Measurements from ENCODE around the gene NOP9. TPM values are rescaled to one million over a fixed set of nuclear protein-coding genes. Genes with fewer than 3 reads are reported as not detected.

Gene NOP9
- total and polyA plus RNA-seq, 7 donors: 7.8 to 29.0 (median 14.6) TPM

- intact Hi-C loops (cut with DNase I): no loop called here
- no peak for DNase-seq
- Histone ChIP-seq H3K4me1 (peaks cover 0 to under 1% (median 0%) of the 10 kb centered on the region in 4 donors), H3K27ac (no peak overlapping the region), H3K36me3 (no peaks in the 10 kb centered on the region), H3K9me3 (no peaks in the 10 kb centered on the region), H3K4me3 (no peak overlapping the region), H3K27me3 (peaks cover 0 to 14% (median 0%) of the 10 kb centered on the region in 3 donors)
- TF ChIP-seq EP300 (IDR thresholded peaks at IDR 0.05) (no peak), POLR2AphosphoS5 (IDR thresholded peaks at IDR 0.05) (no peak), CTCF (IDR thresholded peaks at IDR 0.05) (no peak), POLR2A (IDR thresholded peaks at IDR 0.05) (no peak)
- 59 to 75% methylated on average over 7 of the region's 7 CpGs for WGBS, 2 donors
Observed at GRCh38 chr14:24343795-24344660, 44.4 kb downstream of the NOP9 start.

- TF ChIP-seq POLR2A (IDR thresholded peaks at IDR 0.05) (no peak), CTCF (IDR thresholded peaks at IDR 0.05) (no peak), EP300 (IDR thresholded peaks at IDR 0.05) (no peak), POLR2AphosphoS5 (IDR thresholded peaks at IDR 0.05) (no peak)
- intact Hi-C loops (cut with DNase I): no loop called here
- H3K4me1 ChIP-seq: peaks cover 0 to 5% (median 2%) of the 10 kb centered on the region in 4 donors
- H3K9me3 ChIP-seq: no peaks in the 10 kb centered on the region
- peaks cover 0 to 4% (median 0%) of the 10 kb centered on the region in 3 donors for H3K27me3 ChIP-seq
- DNase-seq: no peak
- H3K27ac ChIP-seq: no peak overlapping the region
- H3K36me3 ChIP-seq: no peaks in the 10 kb centered on the region
- no peak overlapping the region for H3K4me3 ChIP-seq
- WGBS, 2 donors: 13 to 53% methylated on average over 1 of the region's 1 CpG
Observed at GRCh38 chr14:24347134-24347533, 47.5 kb downstream of the NOP9 start.

- Histone ChIP-seq H3K27me3 (peaks cover 0 to 4% (median 0%) of the 10 kb centered on the region in 3 donors), H3K9me3 (no peaks in the 10 kb centered on the region), H3K36me3 (no peaks in the 10 kb centered on the region), H3K4me3 (no peak overlapping the region), H3K4me1 (peaks cover 0 to 7% (median 3%) of the 10 kb centered on the region in 4 donors), H3K27ac (no peak overlapping the region)
- WGBS, 2 donors: 93 to 94% methylated on average over 2 of the region's 2 CpGs
- TF ChIP-seq EP300 (IDR thresholded peaks at IDR 0.05) (no peak), CTCF (IDR thresholded peaks at IDR 0.05) (no peak)
- DNase-seq: no peak
- intact Hi-C loops (cut with DNase I): no loop called here
Observed at GRCh38 chr14:24348186-24348585, 48.5 kb downstream of the NOP9 start.

- DNase-seq: no peak
- H3K4me3 ChIP-seq: no peak overlapping the region
- peaks cover 0 to under 1% (median 0%) of the 10 kb centered on the region in 3 donors for H3K27me3 ChIP-seq
- 87 to 88% methylated on average over 5 of the region's 5 CpGs for WGBS, 2 donors
- peaks cover 0 to 7% (median 3%) of the 10 kb centered on the region in 4 donors for H3K4me1 ChIP-seq
- H3K27ac ChIP-seq: no peak overlapping the region
- no peaks in the 10 kb centered on the region for H3K36me3 ChIP-seq
- intact Hi-C loops (cut with DNase I): no loop called here
- no peak for TF ChIP-seq EP300 (IDR thresholded peaks at IDR 0.05)
- no peak for TF ChIP-seq POLR2A (IDR thresholded peaks at IDR 0.05)
- no peak for TF ChIP-seq POLR2AphosphoS5 (IDR thresholded peaks at IDR 0.05)
- TF ChIP-seq CTCF (IDR thresholded peaks at IDR 0.05): no peak
- H3K9me3 ChIP-seq: no peaks in the 10 kb centered on the region
Observed at GRCh38 chr14:24349742-24350141, 50.1 kb downstream of the NOP9 start.

Measured in sigmoid colon (tissue), 7 donors.